Caco-2 (cell line): ENCODE data around the gene KBTBD13. TPM values are rescaled to one million over a fixed set of nuclear protein-coding genes. Genes with fewer than 3 reads are reported as not detected.

ENCODE experiments used
- BruUV-seq: library from RNA; stranded (reverse); fragments of 400-500 nt; replicated peaks from 2 replicates; lab custom pipeline; 2021; lab: Mats Ljungman, UMichigan
- CTCF ChIA-PET: fragments of 300-600 bp; sonication (Branson Sonifier 250); formaldehyde crosslinking; loops from one replicate; lab custom pipeline; 2022; ENCODE audit warnings: antibody characterized with exemption; lab: Charles Lee
- POLR2A ChIA-PET: fragments of 300-600 bp; sonication (Branson Sonifier 250); formaldehyde crosslinking; loops from one replicate; lab custom pipeline; 2022; ENCODE audit warnings: antibody characterized with exemption; lab: Charles Lee
- DNase-seq, 2 experiments: peaks; one replicate each; pipeline versions ENCODE4 v3.0.0 to v3.0.0-alpha.2; 2020 to 2022
- H3K27me3 ChIP-seq: replicated peaks from 2 replicates; pipeline ENCODE4 v1.6.0; 2011; ENCODE audit warnings: low read length; ENCODE audit not compliant: control insufficient read depth, insufficient read depth
- H3K36me3 ChIP-seq: 2 replicates; pipeline ENCODE4 v1.5.1; 2011; ENCODE audit warnings: low read length; ENCODE audit not compliant: control insufficient read depth, insufficient read depth
- H3K4me1 ChIP-seq: fragments of 250-450 bp; sonication (Bioruptor Pico); 2 replicates; pipeline ENCODE4 v1.5.1; 2020; ENCODE audit warnings: mild to moderate bottlenecking
- H3K4me3 ChIP-seq: 2 replicates; pipeline ENCODE4 v1.5.1; 2011; ENCODE audit warnings: low read depth, mild to moderate bottlenecking, control low read depth, low read length
- H3K9me3 ChIP-seq: fragments of 250-450 bp; sonication (Bioruptor Pico); 2 replicates; pipeline ENCODE4 v1.5.1; 2020; ENCODE audit warnings: mild to moderate bottlenecking, moderate library complexity
- H3K27ac Mint-ChIP-seq: one replicate; pipeline ENCODE4 v1.8.0; 2022; ENCODE audit warnings: mixed read lengths; ENCODE audit not compliant: unreplicated experiment
- H3K27me3 Mint-ChIP-seq: one replicate; pipeline ENCODE4 v1.8.0; 2022; ENCODE audit warnings: mixed read lengths; ENCODE audit not compliant: insufficient read depth, unreplicated experiment
- H3K36me3 Mint-ChIP-seq: one replicate; pipeline ENCODE4 v1.8.0; 2022; ENCODE audit warnings: mild to moderate bottlenecking, mixed read lengths; ENCODE audit not compliant: insufficient read depth, unreplicated experiment
- H3K4me1 Mint-ChIP-seq: one replicate; pipeline ENCODE4 v1.8.0; 2022; ENCODE audit warnings: low read depth, mixed read lengths; ENCODE audit not compliant: unreplicated experiment
- H3K4me3 Mint-ChIP-seq: one replicate; pipeline ENCODE4 v1.8.0; 2022; ENCODE audit warnings: mild to moderate bottlenecking, moderate library complexity, mixed read lengths; ENCODE audit not compliant: unreplicated experiment
- H3K9me3 Mint-ChIP-seq: one replicate; pipeline ENCODE4 v1.8.0; 2022; ENCODE audit warnings: mixed read lengths; ENCODE audit not compliant: unreplicated experiment
- CTCF ChIP-seq, 2 experiments: fragments of 200-600 bp in 1 of 2; IDR thresholded peaks; 1 replicate in 1 of 2; 2 replicates in 1 of 2; pipeline versions ENCODE4 v1.5.1 to v1.8.0; 2011 to 2022; ENCODE audit warnings: antibody characterized with exemption in 1 of 2, control low read depth in 1 of 2, inconsistent platforms in 1 of 2, low read depth in 1 of 2, low read length in 1 of 2, mild to moderate bottlenecking in 1 of 2, moderate library complexity in 1 of 2; ENCODE audit not compliant: insufficient read depth in 1 of 2, severe bottlenecking in 1 of 2, unreplicated experiment in 1 of 2
- intact Hi-C: fragments of 100-400 bp; cut with micrococcal nuclease; formaldehyde crosslinking; loops from one replicate; pipeline ENCODE4 v1.10.0; 2022; ENCODE audit not compliant: unreplicated experiment
- total RNA-seq: library from RNA; stranded (reverse); gene quantifications from 2 replicates; pipeline ENCODE4 v1.2.3, GENCODE V29; 2022

KBTBD13 gene
- total RNA-seq, 1 experiment from 2014 or later: not detected

GRCh38 chr15:65032801-65033537 lies 43.6 kb upstream of the KBTBD13 start:
- CTCF ChIA-PET: interaction anchor here (1.0 to 2.4 kb wide), 9 partner anchors 11 to 238 kb away, joined by 4 to 41 read pairs (median 13); partner anchors contain the start of genes CLPX and SLC51B
- Histone ChIP-seq H3K27me3 (no peaks in the 10 kb centered on the region), H3K4me1 (peaks cover 30% of the 10 kb centered on the region), H3K4me3 (no peak overlapping the region), H3K36me3 (no peaks in the 10 kb centered on the region), H3K9me3 (no peaks in the 10 kb centered on the region)
- Mint-ChIP-seq H3K27me3 (no peaks in the 10 kb centered on the region), H3K9me3 (no peaks in the 10 kb centered on the region), H3K4me1 (peaks cover 7% of the 10 kb centered on the region), H3K4me3 (peak overlapping the region; percentile 7), H3K27ac (peak overlapping the region; percentile 22), H3K36me3 (peaks cover 6% of the 10 kb centered on the region)
- TF ChIP-seq CTCF (IDR thresholded peaks at IDR 0.05; ENCODE audit: insufficient read depth in 1 of 2, low read depth in 1 of 2, low read length in 1 of 2, severe bottlenecking in 1 of 2, unreplicated experiment in 1 of 2): peak; percentile 85 to 91
- BruUV-seq: no TSS peak
- intact Hi-C loops: loop anchor here (1.0 to 2.0 kb wide), 10 partner anchors 12 to 271 kb away; partner anchors contain the start of genes CLPX, RNU5B-1 and SLC51B
- DNase-seq: peak; percentile 88 to 92
- POLR2A ChIA-PET: interaction anchor here (1.4 kb wide), 1 partner anchor 12 kb away, joined by 4 read pairs; the partner anchor contains the start of gene SLC51B

- POLR2A ChIA-PET: interaction anchor here (0.7 to 1.4 kb wide), 2 partner anchors 9 to 11 kb away, joined by 3 to 4 read pairs; partner anchors contain the start of gene SLC51B
- Histone ChIP-seq H3K4me3 (no peak overlapping the region), H3K4me1 (peaks cover 22% of the 10 kb centered on the region), H3K27me3 (no peaks in the 10 kb centered on the region), H3K9me3 (no peaks in the 10 kb centered on the region), H3K36me3 (no peaks in the 10 kb centered on the region)
- H3K4me1 Mint-ChIP-seq: no peaks in the 10 kb centered on the region
- no peaks in the 10 kb centered on the region for H3K27me3 Mint-ChIP-seq
- H3K36me3 Mint-ChIP-seq: no peaks in the 10 kb centered on the region
- CTCF ChIA-PET: interaction anchor here (0.5 to 2.4 kb wide), 21 partner anchors 10 to 253 kb away, joined by 3 to 41 read pairs (median 5); partner anchors contain the start of genes CLPX, PARP16, SLC51B and UBAP1L
- intact Hi-C loops: loop anchor here (1.0 to 2.0 kb wide), 10 partner anchors 12 to 271 kb away; partner anchors contain the start of genes CLPX, RNU5B-1 and SLC51B
- no TSS peak for BruUV-seq
- peak; percentile 55 to 61 for DNase-seq
- no peaks in the 10 kb centered on the region for H3K9me3 Mint-ChIP-seq
- H3K27ac Mint-ChIP-seq: peak overlapping the region; percentile 22
- no peak overlapping the region for H3K4me3 Mint-ChIP-seq
- TF ChIP-seq CTCF (IDR thresholded peaks at IDR 0.05; ENCODE audit: insufficient read depth in 1 of 2, low read depth in 1 of 2, low read length in 1 of 2, severe bottlenecking in 1 of 2, unreplicated experiment in 1 of 2): peak; percentile 31 to 69
Measured at GRCh38 chr15:65033659-65034269, 42.8 kb upstream of the KBTBD13 start.

GRCh38 chr15:65034719-65035118 lies 41.8 kb upstream of the KBTBD13 start:
- no peak overlapping the region for H3K4me3 Mint-ChIP-seq
- Histone ChIP-seq H3K36me3 (no peaks in the 10 kb centered on the region), H3K9me3 (no peaks in the 10 kb centered on the region), H3K4me3 (no peak overlapping the region), H3K27me3 (no peaks in the 10 kb centered on the region), H3K4me1 (peaks cover 29% of the 10 kb centered on the region)
- TF ChIP-seq CTCF (IDR thresholded peaks at IDR 0.05; ENCODE audit: insufficient read depth in 1 of 2, low read depth in 1 of 2, low read length in 1 of 2, severe bottlenecking in 1 of 2, unreplicated experiment in 1 of 2): no peak
- no peaks in the 10 kb centered on the region for H3K4me1 Mint-ChIP-seq
- H3K27ac Mint-ChIP-seq: no peak overlapping the region
- intact Hi-C loops: no loop called here
- H3K9me3 Mint-ChIP-seq: no peaks in the 10 kb centered on the region
- DNase-seq: no peak
- H3K36me3 Mint-ChIP-seq: no peaks in the 10 kb centered on the region
- ChIA-PET CTCF (interaction anchor here (1.1 to 2.4 kb wide), 9 partner anchors 9 to 114 kb away, joined by 3 to 41 read pairs (median 13); partner anchors contain the start of genes SLC51B and UBAP1L), POLR2A (interaction anchor here (1.4 kb wide), 1 partner anchor 10 kb away, joined by 4 read pairs; the partner anchor contains the start of gene SLC51B)
- no TSS peak for BruUV-seq
- no peaks in the 10 kb centered on the region for H3K27me3 Mint-ChIP-seq
